Peyer's patch (tissue), 4 donors: Measurements from ENCODE around the gene ANKS4B. TPM values are rescaled to one million over a fixed set of nuclear protein-coding genes. Genes with fewer than 3 reads are reported as not detected.

Experiments used
- DNase-seq, 3 donors: peaks; one replicate each; pipeline ENCODE4 v3.0.0-alpha.2; 2017 to 2019
- H3K27ac ChIP-seq, 4 donors: fragments of 200-600 bp; sonication (generic); one replicate each; pipeline ENCODE4 v1.5.1; 2016 to 2019
- H3K27me3 ChIP-seq, 2 donors: fragments of 200-600 bp; sonication (generic); one replicate each; pipeline ENCODE4 v1.5.1; 2019
- H3K36me3 ChIP-seq, 3 donors: fragments of 200-600 bp; sonication (generic); one replicate each; pipeline ENCODE4 v1.5.1; 2016 to 2019
- H3K4me1 ChIP-seq, 4 donors: fragments of 200-600 bp; sonication (generic); one replicate each; pipeline ENCODE4 v1.5.1; 2016 to 2019
- H3K4me3 ChIP-seq, 4 donors: fragments of 200-600 bp; sonication (generic); 1 replicate in 3 of 4; 2 replicates in 1 of 4; pipeline ENCODE4 v1.5.1; 2016 to 2019; ENCODE audit warnings: mild to moderate bottlenecking in 1 of 4
- H3K9me3 ChIP-seq, 4 donors: fragments of 200-600 bp; sonication (generic); one replicate each; pipeline ENCODE4 v1.5.1; 2016 to 2019; ENCODE audit warnings: mild to moderate bottlenecking in 1 of 4
- POLR2A ChIP-seq, 2 donors: fragments of 450-650 bp; IDR thresholded peaks; one replicate each; pipeline ENCODE4 v1.5.1; 2017; ENCODE audit warnings: antibody characterized with exemption in 2 of 2, mild to moderate bottlenecking in 2 of 2, moderate library complexity in 2 of 2
- total RNA-seq, 4 donors: library from RNA; depleted of rRNA; stranded (reverse); fragments of >200 nt; gene quantifications; one replicate each; pipeline ENCODE4 v1.1.0, GENCODE V29; 2016
- TF ChIP-seq, protein P1 (sequence below), 6 experiments: fragments of 450-650 bp in 4 of 6; fragments of 200-600 bp in 2 of 6; sonication (generic) in 1 of 6; IDR thresholded peaks; one replicate each; pipeline ENCODE4 v1.5.1; 2017 to 2019; ENCODE audit warnings: antibody characterized with exemption in 6 of 6, mild to moderate bottlenecking in 3 of 6, moderate library complexity in 1 of 6

ANKS4B gene
- total RNA-seq, 4 donors from 2014 or later = 24.8 to 104 (median 90.3) TPM

DNA sequence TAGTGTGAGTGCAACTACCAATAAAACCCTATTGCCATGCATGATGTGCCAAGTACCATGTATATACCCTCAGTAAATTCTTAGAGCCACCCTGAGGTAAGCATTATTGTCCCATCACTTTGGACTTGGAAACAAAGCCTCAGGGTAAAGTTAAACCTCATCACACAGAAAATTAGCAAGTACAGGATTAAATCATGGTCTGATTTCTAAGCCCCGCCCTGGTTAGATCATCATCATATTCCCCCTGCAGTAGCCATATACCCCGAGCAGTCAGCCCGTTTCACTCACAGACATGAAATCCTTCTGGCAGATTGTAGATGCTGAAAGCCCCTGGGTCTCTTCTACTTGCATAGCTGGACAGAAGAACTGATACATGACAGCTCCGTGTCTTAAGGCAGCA lies 26.9 kb upstream of the ANKS4B start:
- Histone ChIP-seq H3K4me1 (peaks cover 0 to 5% (median 0%) of the 10 kb centered on the region in 4 donors), H3K27ac (no peak overlapping the region), H3K4me3 (no peak overlapping the region), H3K9me3 (no peaks in the 10 kb centered on the region), H3K36me3 (no peaks in the 10 kb centered on the region), H3K27me3 (no peaks in the 10 kb centered on the region)
- DNase-seq = no peak
- TF ChIP-seq POLR2A (IDR thresholded peaks at IDR 0.05) = no peak
- TF ChIP-seq, protein P1, sequence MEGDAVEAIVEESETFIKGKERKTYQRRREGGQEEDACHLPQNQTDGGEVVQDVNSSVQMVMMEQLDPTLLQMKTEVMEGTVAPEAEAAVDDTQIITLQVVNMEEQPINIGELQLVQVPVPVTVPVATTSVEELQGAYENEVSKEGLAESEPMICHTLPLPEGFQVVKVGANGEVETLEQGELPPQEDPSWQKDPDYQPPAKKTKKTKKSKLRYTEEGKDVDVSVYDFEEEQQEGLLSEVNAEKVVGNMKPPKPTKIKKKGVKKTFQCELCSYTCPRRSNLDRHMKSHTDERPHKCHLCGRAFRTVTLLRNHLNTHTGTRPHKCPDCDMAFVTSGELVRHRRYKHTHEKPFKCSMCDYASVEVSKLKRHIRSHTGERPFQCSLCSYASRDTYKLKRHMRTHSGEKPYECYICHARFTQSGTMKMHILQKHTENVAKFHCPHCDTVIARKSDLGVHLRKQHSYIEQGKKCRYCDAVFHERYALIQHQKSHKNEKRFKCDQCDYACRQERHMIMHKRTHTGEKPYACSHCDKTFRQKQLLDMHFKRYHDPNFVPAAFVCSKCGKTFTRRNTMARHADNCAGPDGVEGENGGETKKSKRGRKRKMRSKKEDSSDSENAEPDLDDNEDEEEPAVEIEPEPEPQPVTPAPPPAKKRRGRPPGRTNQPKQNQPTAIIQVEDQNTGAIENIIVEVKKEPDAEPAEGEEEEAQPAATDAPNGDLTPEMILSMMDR (IDR thresholded peaks at IDR 0.05) = no peak

DNA sequence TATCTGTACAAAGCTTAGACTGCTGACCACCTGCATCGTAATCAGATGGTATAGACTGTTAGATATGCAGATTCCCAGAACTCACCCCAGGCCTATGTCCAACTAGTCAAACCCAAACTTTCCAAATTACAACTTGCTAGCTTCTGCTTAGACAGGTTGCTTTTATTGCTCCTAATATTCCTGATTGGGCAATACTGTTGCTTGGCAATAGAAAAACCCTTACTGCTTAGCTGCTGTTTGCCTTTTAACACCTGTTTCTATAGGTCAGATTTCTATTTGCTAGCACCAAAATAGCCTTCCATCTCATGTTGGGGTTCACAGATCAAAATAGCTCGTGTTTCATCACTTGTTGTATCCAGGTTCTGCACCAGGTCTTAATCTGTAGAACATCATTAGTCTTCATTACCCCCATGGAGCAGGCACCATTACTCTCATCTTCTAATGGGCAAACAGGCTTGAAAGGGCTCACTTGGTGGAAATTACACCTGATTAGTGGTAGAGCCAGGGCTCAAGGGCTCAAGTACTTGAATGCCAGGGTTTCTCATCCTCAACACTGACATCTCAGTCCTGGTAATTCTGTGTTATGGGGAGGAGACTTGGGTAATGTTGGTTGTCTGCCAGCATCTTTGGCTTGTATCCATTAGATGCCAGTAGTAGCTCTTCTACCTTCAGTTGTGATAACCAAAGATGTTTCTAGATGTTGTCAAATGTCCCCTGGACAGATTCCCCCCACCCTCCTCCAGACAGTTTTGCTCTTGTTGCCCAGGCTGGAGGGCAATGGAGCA lies 24.9 kb upstream of the ANKS4B start:
- no peak for TF ChIP-seq POLR2A (IDR thresholded peaks at IDR 0.05)
- TF ChIP-seq, protein P1 (IDR thresholded peaks at IDR 0.05) = no peak
- no peak for DNase-seq
- H3K36me3 ChIP-seq = no peaks in the 10 kb centered on the region
- H3K4me1 ChIP-seq = no peaks in the 10 kb centered on the region
- H3K9me3 ChIP-seq = no peaks in the 10 kb centered on the region
- no peaks in the 10 kb centered on the region for H3K27me3 ChIP-seq
- no peak overlapping the region for H3K27ac ChIP-seq
- no peak overlapping the region for H3K4me3 ChIP-seq

DNA sequence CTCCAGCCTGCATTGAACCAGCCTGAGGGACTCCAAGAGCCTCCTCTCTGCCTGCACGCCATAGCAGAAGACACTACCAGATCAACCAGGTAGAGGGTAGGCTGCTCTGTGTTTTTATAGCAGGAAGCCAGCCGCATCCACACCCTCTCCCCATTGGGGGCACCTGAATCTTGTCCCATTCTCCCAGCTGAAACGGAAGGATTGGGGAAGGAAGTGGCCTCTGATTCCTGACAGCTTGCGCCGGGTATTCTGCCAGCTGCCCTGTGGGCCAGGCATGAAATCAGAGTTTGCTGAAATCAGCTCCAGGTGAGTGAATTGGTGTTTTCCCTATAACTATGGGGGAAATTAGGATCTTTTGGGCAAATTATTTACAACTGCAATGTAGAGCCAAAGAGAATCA lies 22.0 kb upstream of the ANKS4B start, which contains the start of gene ZP2:
Gene ZP2 (minus strand): TSS at position 89 of the 400 bp plus-strand sequence. CDS start 27 bp downstream, at position 62.
- no peak within 1 kb of the TSS for H3K4me3 ChIP-seq
- H3K27ac ChIP-seq = no peak within 1 kb of the TSS
- H3K36me3 ChIP-seq = no peaks in the 10 kb centered on the region
- H3K9me3 ChIP-seq = no peaks in the 10 kb centered on the region
- H3K27me3 ChIP-seq = no peaks in the 10 kb centered on the region
- no peaks in the 10 kb centered on the region for H3K4me1 ChIP-seq
- no peak for TF ChIP-seq POLR2A (IDR thresholded peaks at IDR 0.05)
- TF ChIP-seq, protein P1 (IDR thresholded peaks at IDR 0.05) = no peak
- no peak for DNase-seq

DNA sequence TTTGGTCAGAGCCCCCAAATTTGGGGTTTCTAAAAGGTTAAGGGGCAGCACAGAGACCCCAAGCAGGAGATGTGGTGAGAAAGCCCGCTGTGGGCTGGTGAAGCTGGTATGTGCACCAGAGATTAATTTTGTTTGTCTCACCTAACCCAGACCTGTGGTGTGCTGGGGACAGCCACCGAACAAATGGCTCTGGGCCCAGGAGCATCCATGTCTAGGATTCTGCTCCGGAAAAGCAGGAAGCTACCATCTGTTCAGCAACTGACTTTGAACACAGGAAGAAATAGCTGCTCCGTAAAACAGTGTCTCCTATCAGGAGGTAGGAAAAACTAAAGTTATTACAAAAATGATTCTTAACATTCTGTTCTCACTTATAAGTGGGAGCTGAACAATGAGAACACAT lies 19.4 kb upstream of the ANKS4B start:
- no peaks in the 10 kb centered on the region for H3K9me3 ChIP-seq
- H3K4me1 ChIP-seq = no peaks in the 10 kb centered on the region
- no peak overlapping the region for H3K4me3 ChIP-seq
- no peak overlapping the region for H3K27ac ChIP-seq
- no peaks in the 10 kb centered on the region for H3K27me3 ChIP-seq
- no peak for TF ChIP-seq POLR2A (IDR thresholded peaks at IDR 0.05)
- TF ChIP-seq, protein P1 (IDR thresholded peaks at IDR 0.05) = no peak
- H3K36me3 ChIP-seq = no peaks in the 10 kb centered on the region
- no peak for DNase-seq

DNA sequence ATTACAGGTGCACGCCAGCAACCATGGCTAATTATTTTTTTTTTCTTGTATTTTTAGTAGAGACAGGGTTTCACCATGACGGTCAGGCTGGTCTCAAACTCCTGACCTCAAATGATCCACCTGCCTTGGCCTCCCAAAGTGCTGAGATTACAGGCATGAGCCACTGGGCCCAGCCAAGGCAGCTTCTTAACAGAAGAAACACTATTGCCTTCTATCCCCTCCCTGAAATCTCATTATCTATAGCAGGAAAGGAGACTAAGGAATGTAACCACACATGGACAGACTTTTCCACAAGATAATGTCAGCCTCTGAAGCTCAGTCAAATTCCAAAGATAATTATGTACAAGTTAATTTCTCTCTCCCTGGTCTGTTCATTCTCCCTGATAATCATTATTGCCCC lies 16.4 kb upstream of the ANKS4B start:
- Histone ChIP-seq H3K9me3 (no peaks in the 10 kb centered on the region), H3K27ac (no peak overlapping the region), H3K27me3 (no peaks in the 10 kb centered on the region), H3K4me1 (no peaks in the 10 kb centered on the region), H3K36me3 (no peaks in the 10 kb centered on the region), H3K4me3 (no peak overlapping the region)
- TF ChIP-seq POLR2A (IDR thresholded peaks at IDR 0.05) = no peak
- TF ChIP-seq, protein P1 (IDR thresholded peaks at IDR 0.05) = no peak
- DNase-seq = no peak
